Measurements from ENCODE around the gene GIMAP1.
"Not testable (repeated sequence)": the region's sequence is repeated elsewhere in the genome, so short reads cannot be mapped to it uniquely, and the experiment has no call there.

The GIMAP1 gene

DNA sequence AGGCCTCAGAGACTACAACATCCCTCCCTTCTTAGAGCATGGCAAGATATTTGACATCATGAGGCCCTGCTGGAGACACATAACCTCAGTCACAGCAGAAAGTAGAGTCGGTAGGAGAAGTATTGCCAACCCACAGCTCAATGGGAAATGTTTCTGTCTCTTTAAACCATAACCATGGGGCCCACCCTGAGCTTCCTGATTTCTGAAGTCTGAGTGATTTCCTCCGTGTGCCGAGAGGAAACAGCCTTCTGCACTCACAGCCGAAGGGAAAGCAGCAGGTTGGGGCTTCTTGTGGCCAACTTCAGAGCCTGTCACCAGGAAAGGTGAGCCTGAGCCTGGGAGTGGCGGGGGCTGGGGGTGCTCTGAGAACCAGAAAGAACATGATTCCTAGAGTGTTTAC, at the start of gene GIMAP1:
TSS of gene GIMAP1 (plus strand) at position 246 of the 400 bp plus-strand sequence. CDS start 2,435 bp downstream, outside the sequence.
- no peak for DNase-seq (ENCODE audit: low spot score)

DNA sequence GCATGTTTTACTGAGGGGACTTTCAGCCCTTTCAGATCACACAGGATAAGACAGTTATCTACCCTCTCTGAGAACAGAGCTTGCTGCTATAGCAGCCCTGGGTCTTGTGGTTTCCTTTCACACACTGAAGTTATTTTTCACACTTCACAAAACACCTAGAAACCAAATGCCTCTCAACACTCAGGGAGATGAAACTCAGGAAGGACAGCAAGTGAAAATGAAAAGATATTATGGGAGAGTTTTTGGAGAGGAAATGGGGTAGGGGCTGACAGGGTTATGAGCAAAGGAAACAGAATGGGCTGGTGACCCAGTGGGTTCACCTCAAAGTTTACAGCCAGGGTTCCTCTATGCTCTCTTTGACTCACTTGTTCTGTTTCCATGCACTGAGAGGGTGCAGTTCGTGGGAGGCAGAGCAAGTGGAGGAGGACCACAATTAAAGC, 47.9 kb upstream of the GIMAP1 start:
- no peak for DNase-seq (ENCODE audit: low spot score)

DNA sequence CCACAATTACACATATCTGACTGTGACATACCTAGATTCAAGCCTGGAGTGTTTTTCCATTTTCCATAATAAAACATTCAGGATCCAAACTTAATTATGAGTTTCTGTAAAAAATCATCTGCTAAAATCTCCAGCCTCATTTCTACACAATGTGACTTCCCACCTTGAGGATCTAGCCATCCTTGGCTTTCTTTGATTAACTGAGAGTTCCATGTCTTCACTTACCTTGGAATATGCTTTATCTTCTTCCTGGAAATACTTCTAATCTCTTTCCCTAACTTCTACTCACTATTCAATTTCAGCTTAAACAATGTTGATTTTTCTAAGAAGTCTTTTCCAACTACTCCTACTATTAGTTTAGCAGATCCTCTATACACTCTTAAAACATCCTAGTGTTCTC, 47.4 kb upstream of the GIMAP1 start:
- no peak for DNase-seq (ENCODE audit: low spot score)

DNA sequence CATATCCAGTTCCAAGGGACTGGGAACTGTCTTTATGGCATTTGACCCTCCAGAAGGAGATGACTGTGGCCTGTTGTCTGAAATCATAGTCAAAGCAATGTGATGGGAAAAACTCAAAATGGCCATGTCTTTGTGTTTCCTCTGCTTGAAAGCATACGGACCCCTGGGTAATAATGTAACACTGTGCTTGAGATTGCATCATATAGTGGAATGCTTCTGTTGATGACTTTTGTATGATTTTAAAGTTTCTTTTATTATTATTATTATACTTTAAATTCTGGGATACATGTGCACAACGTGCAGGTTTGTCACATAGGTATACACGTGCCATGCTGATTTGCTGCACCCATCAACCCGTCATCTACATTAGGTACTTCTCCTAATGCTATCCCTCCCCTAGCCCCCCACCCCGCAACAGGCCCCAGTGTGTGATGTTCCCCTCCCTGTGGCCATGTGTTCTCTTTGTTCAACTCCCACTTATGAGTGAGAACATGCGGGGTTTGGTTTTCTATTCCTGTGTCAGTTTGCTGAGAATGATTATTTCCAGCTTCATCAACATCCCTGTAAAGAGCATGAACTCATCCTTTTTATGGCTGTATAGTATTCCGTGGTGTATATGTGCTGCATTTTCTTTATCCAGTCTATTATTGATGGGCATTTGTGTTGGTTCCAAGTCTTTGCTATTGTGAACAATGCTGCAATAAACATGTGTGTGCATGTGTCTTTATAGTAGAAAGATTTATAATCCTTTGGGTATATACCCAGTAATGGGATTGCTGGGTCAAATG, 44.4 kb upstream of the GIMAP1 start:
- DNase-seq (ENCODE audit: low spot score), result not testable (repeated sequence)

DNA sequence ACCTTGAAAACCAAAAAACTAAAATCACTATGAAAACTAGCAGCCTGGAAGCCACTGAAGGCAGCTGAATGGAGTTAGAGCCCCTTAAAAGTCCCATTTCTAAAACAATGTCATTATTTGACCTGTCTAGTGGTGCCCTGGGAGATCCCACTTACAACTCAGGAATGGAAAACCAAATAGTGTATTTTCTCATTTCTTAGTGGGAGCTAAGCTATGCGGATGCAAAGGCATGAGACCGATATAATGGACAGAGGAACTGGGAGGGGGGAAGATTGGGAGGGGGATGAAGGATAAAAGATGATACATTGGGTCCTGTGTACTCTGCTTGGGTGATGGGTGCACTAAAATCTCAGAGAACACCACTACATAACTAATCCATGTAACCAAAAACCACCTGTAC, 40.7 kb upstream of the GIMAP1 start:
- DNase-seq (ENCODE audit: low spot score), result no peak

DNA sequence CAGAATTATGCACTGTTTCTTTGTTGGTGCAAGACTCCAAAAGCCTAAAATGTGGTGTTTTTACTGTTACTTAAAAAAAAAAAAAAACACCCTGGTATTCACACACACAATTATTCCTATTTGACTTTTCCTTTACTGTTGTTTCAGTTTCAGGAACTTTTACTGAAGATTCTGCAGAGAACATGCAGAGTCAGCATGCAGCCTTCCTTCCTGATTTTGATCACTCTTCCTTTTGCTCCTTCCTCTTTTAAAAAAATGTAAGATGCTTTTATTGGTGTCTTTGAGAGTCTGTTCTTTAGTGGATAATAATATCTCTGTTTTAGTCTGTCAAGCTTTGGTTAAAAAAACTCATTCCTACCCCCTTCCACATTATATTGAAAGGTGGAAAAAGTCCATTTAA, 40.1 kb upstream of the GIMAP1 start:
- not testable (repeated sequence) for DNase-seq (ENCODE audit: low spot score)

DNA sequence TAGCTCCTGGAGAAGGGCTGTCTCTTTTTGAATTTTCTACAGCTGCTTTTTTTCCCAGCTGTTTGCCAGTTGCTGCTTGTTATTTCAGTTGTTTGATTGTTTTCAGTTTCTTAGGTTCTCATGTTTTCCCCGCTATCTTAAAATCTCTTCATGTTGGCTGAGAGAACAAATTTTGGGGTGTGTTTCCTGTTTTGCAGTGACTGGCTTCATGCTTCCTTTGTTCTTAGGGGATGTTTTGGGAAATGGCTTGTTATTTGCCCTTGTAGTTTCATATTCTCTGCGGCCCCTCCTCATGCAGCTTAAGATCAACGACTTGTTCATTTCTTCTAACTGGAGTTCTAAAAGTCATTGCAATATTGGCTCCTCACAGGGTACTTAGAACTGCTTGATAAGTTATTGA, 39.6 kb upstream of the GIMAP1 start:
- DNase-seq (ENCODE audit: low spot score), result not testable (repeated sequence)

DNA sequence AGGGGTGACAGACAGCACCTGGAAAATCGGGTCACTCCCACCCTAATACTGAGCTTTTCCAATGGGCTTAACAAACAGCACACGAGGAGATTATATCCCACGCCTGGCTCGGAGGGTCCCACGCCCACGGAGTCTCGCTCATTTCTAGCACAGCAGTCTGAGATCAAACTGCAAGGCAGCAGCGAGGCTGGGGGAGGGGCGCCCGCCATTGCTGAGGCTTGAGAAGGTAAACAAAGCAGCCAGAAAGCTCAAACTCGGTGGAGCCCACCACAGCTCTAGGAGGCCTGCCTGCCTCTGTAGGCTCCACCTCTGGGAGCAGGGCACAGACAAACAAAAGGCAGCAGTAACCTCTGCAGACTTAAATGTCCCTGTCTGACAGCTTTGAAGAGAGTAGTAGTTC, 37.8 kb upstream of the GIMAP1 start:
- DNase-seq (ENCODE audit: low spot score), result not testable (repeated sequence)

DNA sequence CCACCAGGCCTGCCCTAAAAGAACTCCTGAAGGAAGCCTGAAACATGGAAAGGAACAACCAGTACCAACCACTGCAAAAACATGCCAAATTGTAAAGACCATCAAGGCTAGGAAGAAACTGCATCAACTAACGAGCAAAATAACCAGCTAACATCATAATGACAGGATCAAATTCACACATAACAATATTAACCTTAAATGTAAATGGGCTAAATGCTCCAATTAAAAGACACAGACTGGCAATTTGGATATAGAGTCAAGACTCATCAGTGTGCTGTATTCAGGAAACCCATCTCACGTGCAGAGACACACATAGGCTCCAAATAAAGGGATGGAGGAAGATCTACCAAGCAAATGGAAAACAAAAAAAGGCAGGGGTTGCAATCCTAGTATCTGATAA, 36.0 kb upstream of the GIMAP1 start:
- not testable (repeated sequence) for DNase-seq (ENCODE audit: low spot score)

DNA sequence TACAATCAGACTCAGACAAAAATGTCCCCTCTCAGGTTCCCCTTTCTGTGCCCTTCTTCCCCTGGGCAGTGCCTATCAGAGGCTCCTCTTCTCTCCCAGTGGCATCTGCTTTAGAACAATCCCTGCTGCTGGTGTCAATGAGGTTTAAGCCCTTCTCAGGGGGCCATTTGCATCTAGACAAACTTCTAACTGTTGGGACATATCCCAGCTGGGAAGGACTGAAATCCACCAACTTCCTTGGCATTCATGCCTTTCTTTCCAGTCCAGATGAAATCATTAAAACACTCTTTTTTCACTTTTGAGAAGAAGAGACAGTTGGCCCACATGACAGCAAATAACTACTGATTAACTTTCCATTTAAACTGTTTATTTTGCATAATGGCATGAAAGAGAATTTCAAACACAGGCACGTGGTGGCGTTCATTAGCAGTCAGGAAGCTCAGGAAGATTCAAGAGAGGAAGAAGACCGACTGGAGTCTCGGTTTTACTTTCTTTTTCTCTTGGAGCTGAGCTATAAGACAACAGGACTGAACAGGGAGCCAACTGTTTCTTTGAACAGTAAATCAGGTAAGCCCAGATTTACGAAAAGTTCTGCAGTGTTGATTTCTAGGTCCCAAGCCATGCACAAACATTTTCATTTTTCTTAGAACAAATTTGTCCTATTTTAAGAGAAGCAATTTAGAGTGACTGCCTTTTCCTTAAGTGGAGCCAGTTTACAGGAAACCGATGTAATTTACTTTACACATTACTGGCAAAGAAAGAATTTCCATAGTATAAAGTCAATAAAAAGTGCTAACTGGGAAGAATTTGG, 31.0 kb upstream of the GIMAP1 start, which contains the start of gene GIMAP2:
TSS of gene GIMAP2 (plus strand) at position 488 of the 811 bp plus-strand sequence. CDS start 1,354 bp downstream, outside the sequence.
- no peak for DNase-seq (ENCODE audit: low spot score)

DNA sequence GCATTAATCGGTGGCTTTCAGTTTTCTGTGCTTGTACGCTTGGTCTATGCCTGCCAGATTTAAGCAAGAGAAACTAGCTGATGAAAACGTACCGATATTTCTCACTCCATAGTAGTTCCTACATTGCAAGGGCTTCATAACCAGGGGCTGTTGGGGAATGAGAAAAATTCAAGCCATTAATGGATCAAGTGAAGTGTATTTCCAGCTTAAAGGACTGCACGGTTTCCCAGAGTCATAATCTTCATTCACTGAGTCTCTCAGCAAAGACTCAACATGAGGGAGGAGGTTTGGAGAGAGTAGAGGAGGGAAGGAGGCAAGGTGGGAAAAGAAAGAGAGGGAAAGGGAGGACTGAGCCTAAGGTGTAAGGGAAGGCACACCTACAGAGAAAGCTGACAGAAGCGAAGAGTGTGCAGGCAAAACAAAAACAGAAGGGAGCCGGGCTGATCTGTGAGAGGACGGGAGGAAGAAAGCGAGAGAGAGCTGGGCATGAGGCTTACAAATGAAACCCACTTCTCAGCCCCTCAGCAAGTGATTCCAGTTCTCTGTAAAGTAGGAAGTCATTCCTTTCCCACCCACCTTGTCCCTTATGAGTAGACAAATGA, 30.3 kb upstream of the GIMAP1 start:
- no peak for DNase-seq (ENCODE audit: low spot score)

DNA sequence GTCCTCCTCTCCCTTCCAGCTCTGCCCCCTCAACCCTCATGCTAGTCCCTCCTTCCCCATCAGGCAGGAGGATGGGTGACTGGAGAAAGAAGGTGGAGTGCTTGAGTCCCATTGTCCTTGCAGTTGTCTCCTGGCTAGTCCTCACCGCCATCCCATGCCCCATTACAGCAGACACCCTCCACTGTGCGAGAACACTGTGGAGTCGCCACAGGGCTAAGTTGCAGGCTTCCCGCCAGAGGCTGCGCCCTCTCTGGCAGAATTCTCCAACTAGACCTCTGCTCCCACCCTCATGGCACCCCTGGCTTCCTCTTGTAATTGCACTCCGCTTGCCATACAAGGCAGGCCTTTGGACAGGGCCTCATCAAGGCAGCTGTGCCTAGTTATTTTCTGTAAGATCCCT, 27.8 kb upstream of the GIMAP1 start:
- no peak for DNase-seq (ENCODE audit: low spot score)

DNA sequence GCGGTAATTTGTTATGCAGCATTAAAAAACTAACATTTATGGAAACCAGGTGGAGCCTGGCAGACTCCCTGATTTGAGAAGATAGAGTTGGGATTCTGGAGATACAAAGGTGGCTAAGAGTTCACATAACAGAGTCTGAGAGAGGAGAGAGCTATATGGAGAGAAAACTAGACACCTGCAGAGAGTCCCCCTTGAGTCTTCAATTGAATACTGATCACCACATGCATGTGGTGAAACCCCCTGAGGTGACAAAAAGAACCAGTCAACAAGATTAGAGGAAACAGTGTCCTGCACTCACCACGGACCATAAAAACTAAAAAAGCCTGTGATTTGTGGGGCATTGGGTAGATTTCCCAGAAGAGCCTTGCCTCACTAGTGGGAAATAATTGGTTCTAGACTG, 20.8 kb upstream of the GIMAP1 start:
- DNase-seq (ENCODE audit: low spot score), result no peak

DNA sequence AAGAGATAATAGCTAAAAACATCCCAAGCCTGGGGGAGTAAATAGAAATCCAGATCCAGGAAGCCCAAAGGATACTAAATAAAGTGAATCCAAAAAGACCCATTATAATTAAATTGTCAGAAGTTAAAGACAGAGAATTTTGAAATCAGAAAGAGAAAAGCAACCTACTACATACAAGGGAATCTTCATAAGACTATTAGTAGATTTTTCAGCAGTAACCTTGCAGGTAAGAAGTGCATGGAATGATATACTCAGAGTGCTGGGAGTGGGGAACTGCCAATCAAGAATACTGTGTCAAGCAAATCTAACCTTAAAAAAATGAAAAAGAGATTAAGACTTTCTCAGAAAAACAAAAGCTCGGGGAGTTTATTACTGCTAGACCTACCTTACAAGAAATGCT, 13.2 kb upstream of the GIMAP1 start:
- DNase-seq (ENCODE audit: low spot score), result no peak

DNA sequence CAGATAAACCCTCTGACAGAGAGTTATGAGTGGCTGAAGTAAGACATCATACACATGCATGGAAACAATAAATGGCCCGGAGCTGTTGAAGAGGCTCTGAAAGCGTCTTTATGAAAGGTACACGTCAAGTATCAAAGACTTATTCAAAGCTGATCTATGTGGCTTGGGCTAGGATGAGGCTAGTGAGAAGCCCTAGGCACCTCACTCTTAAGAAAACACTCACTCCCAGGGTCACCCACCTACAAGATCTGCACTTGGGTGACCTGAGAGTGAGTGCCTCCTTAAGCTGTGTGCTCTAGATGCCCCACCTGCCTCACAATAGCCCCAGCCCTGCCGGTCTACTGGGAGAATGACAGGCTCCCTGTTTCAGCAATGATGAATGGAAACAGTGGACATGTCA, 1.1 kb upstream of the GIMAP1 start:
- DNase-seq (ENCODE audit: low spot score), result no peak

DNA sequence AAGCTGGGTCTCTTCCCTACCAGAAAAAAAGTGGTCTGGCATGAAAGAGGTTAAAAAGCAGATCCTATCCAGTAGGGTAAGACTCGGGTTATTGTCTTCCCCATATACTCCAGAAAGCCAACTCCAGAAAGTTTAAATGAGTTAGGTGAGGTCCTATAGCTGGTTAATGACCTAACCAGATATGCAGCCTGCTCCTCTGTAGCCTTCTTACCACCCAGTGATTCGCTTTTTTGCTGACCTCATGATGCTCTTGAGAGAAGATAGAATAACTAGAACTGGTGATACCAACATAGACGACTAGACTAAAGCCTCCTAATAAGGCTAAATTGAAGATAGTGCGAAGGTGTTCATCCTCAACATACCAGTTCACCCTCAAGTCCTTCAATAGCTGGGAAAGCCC, 675 bp upstream of the GIMAP1 start:
- DNase-seq (ENCODE audit: low spot score), result no peak

DNA sequence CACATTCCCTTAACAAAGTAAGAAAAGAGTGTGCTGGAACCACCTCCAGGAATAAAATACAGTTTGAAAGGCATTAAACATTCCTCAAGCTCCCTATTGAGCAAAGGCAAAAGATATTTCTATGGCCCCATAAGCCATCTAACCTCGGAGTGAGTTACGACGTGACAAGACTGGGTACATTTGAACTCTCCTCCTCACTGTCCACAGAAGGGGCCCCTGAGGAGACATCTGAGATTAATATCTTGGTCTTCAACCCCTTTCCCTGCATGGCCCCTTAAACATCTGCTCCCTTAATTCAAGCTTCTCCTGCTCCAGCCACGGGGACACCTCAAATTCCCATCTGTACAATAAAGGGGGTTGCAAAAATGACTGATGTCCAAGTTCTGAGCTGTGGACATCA, 526 bp downstream of the GIMAP1 start:
- DNase-seq (ENCODE audit: low spot score), result no peak

DNA sequence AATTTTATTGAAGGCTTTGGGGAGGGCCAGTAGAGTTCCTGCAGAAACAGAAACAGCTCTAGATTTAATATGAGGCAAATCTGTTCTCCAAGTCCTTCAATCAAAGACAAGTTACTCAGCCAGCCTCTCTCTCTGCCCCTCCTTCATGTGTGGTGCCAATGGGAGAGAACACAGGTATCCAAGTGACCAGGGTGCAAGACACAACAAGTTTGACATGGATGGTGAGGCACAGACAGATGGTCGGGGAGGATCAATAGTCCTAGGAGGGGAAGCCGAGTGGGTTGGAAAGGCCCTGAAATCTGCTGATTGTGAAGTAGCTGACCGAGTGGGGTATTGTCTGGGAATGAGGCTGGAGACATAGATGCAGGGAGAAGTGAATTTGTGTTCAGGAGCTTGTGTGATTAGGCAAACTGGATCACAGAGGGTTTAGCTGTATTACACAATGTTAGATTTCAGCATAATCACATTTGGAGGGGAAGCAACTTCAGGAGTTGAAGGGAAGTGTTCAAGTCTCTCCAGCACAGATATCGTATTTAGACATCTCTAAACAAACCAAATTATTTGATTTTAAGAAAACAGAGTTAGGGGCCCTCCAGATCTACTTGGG, 1.5 kb downstream of the GIMAP1 start:
- no peak for DNase-seq (ENCODE audit: low spot score)

DNA sequence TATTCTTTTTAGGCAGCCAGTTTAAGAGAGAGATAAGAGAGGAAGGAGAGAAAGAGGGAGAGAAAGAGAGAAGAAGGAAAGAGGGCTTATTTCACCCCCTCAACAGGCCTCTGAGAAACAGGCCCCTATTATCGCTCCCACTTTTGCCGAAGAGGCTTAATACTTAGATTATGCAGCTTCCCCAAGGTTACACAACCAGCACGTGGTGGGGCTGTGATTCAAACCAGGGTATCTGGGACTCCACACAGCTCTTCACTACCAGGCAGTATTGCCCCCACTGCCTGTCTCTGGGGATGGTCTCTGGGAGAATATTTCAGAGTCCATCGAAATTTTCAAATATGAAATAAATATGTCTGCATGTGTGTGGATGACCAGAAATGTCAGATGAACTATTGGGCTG, 3.0 kb downstream of the GIMAP1 start:
- DNase-seq (ENCODE audit: low spot score), result no peak

DNA sequence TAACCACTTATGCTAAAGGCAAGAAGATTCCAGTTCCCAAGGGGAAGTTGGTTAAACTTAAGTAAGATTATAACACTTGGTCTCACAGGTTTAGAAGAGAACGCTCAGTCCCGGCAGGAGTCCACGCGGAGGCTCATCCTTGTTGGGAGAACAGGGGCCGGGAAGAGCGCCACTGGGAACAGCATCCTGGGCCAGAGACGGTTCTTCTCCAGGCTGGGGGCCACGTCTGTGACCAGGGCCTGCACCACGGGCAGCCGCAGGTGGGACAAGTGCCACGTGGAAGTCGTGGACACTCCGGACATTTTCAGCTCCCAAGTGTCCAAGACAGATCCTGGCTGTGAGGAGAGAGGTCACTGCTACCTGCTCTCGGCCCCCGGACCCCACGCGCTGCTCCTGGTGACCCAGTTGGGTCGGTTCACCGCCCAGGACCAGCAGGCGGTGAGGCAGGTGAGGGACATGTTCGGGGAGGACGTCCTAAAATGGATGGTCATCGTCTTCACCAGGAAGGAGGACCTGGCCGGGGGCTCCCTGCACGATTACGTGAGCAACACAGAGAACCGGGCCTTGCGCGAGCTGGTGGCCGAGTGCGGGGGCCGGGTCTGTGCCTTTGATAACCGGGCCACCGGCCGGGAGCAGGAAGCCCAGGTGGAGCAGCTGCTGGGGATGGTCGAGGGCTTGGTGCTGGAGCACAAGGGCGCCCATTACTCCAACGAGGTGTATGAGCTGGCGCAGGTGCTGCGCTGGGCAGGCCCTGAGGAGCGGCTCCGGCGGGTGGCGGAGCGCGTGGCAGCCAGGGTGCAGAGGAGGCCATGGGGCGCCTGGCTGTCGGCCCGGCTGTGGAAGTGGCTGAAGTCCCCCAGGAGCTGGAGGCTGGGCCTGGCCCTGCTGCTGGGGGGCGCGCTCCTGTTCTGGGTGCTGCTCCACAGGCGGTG, 3.8 kb downstream of the GIMAP1 start:
- no peak for DNase-seq (ENCODE audit: low spot score)

DNA sequence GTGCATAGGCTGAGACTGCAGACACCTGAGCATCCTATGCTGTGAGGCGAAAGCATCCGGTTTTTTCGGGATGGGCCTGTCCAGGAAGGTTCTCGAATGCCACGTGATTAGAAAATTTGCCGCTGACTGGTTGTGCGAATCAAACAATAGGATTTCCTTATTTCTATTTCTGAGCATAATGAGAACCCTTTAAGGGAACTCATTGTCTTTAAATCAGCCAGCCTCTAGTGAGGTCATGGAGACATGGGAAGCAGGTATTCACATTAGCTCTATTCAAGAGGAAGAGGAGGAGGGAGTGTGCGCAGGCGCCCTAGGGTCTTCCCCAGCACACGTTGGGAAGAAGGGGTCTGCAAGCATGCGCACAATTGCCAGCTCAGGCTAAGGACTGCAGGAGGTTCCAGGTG, 5.6 kb downstream of the GIMAP1 start:
- DNase-seq (ENCODE audit: low spot score), result no peak

Data from hematopoietic multipotent progenitor cell treated with erythropoietin and hydrocortisone succinate and interleukin-3 and kit ligand, for 17 days (in vitro differentiated cells).